HepG2 (cell line): ENCODE results near the gene INPP1. TPM values are rescaled to one million over a fixed set of nuclear protein-coding genes. Genes with fewer than 3 reads are reported as not detected.

Experiments
- CCAR2 ChIP-seq: fragments of 200-400 bp; formaldehyde crosslinking; optimal IDR thresholded peaks from 2 replicates; pipeline ENCODE3; 2018; ENCODE audit warnings: low read depth, mild to moderate bottlenecking, low read length, moderate library complexity
- CENPX ChIP-seq: sonication (generic); formaldehyde crosslinking; IDR thresholded peaks from 2 replicates; pipeline ENCODE4 v1.9.0; 2021; ENCODE audit warnings: mild to moderate bottlenecking, missing genetic modification reagents, moderate library complexity
- ELF1 ChIP-seq: sonication (generic); formaldehyde crosslinking; IDR thresholded peaks from 2 replicates; pipeline ENCODE4 v1.4.0; 2020; ENCODE audit warnings: missing genetic modification reagents
- FLYWCH1 ChIP-seq: sonication (generic); formaldehyde crosslinking; IDR thresholded peaks from 2 replicates; pipeline ENCODE4 v1.8.1; 2023; ENCODE audit warnings: mild to moderate bottlenecking, missing genetic modification reagents
- HDAC6 ChIP-seq: fragments of 200-600 bp; sonication (generic); IDR thresholded peaks from 2 replicates; pipeline ENCODE4 v1.7.0; 2017; ENCODE audit warnings: mild to moderate bottlenecking, antibody characterized with exemption, low read length, low read depth
- HOXD1 ChIP-seq: sonication (generic); formaldehyde crosslinking; IDR thresholded peaks from 2 replicates; pipeline ENCODE4 v1.5.0; 2020; ENCODE audit warnings: missing genetic modification reagents
- ISL2 ChIP-seq: sonication (generic); formaldehyde crosslinking; IDR thresholded peaks from 2 replicates; pipeline ENCODE4 v1.5.0; 2020; ENCODE audit warnings: missing genetic modification reagents
- KDM5A ChIP-seq: fragments of 200-600 bp; sonication (generic); IDR thresholded peaks from 2 replicates; pipeline ENCODE4 v1.7.0; 2018; ENCODE audit warnings: antibody characterized with exemption, mild to moderate bottlenecking, low read length, borderline replicate concordance
- MAF1 ChIP-seq: sonication (generic); formaldehyde crosslinking; IDR thresholded peaks from 2 replicates; pipeline ENCODE4 v1.5.0; 2020; ENCODE audit warnings: missing genetic modification reagents, borderline replicate concordance
- MEIS2 ChIP-seq: sonication (generic); formaldehyde crosslinking; IDR thresholded peaks from 2 replicates; pipeline ENCODE4 v1.9.0; 2021; ENCODE audit warnings: mild to moderate bottlenecking, missing genetic modification reagents
- NPAS2 ChIP-seq: sonication (generic); formaldehyde crosslinking; IDR thresholded peaks from 2 replicates; pipeline ENCODE4 v1.8.0; 2022; ENCODE audit warnings: mild to moderate bottlenecking, missing genetic modification reagents, borderline replicate concordance
- SP5 ChIP-seq: IDR thresholded peaks from 2 replicates; pipeline ENCODE4 v1.6.1; 2016; ENCODE audit warnings: low read depth, borderline replicate concordance
- YEATS2 ChIP-seq: sonication (generic); formaldehyde crosslinking; IDR thresholded peaks from 2 replicates; pipeline ENCODE4 v1.4.0; 2020; ENCODE audit warnings: missing genetic modification reagents, borderline replicate concordance
- ZFP90 ChIP-seq: sonication (generic); formaldehyde crosslinking; IDR thresholded peaks from 2 replicates; pipeline ENCODE4 v1.8.0; 2022; ENCODE audit warnings: missing genetic modification reagents, mild to moderate bottlenecking, inconsistent platforms, borderline replicate concordance
- ZNF256 ChIP-seq: sonication (generic); formaldehyde crosslinking; conservative IDR thresholded peaks from 2 replicates; pipeline ENCODE4 v1.4.0; 2020; ENCODE audit warnings: missing genetic modification reagents
- ZNF432 ChIP-seq: sonication (generic); formaldehyde crosslinking; IDR thresholded peaks from 2 replicates; pipeline ENCODE4 v1.5.0; 2020; ENCODE audit warnings: missing genetic modification reagents, mild to moderate bottlenecking, borderline replicate concordance
- ZNF44 ChIP-seq: sonication (generic); formaldehyde crosslinking; IDR thresholded peaks from 2 replicates; pipeline ENCODE4 v1.5.1; 2020; ENCODE audit warnings: mild to moderate bottlenecking, missing genetic modification reagents
- ZNF878 ChIP-seq: sonication (generic); formaldehyde crosslinking; IDR thresholded peaks from 2 replicates; pipeline ENCODE4 v1.8.1; 2023; ENCODE audit warnings: mild to moderate bottlenecking, missing genetic modification reagents, moderate library complexity
- ZSCAN25 ChIP-seq: sonication (generic); formaldehyde crosslinking; IDR thresholded peaks from 2 replicates; pipeline ENCODE4 v1.8.0; 2022; ENCODE audit warnings: mild to moderate bottlenecking, missing genetic modification reagents
- polyA plus RNA-seq, 8 experiments: library from polyadenylated mRNA; depleted of rRNA in 3 of 8; stranded (reverse) in 7 of 8; unstranded in 1 of 8; fragments of >200 nt; fragmentation: Illumina TruSeq in 4 of 8; extraction: Trizol in 4 of 8; gene quantifications; 2 replicates each; pipeline versions ENCODE4 v1.2.1 to v1.2.3, GENCODE V29; 2011 to 2016; ENCODE audit warnings: low read depth in 4 of 8, missing spikeins in 1 of 8, mixed read lengths in 1 of 8; ENCODE audit not compliant: insufficient read depth in 1 of 8
- total RNA-seq, 5 experiments: library from RNA; depleted of rRNA; stranded (reverse); fragments of >200 nt; fragmentation: Illumina TruSeq; extraction: Trizol; gene quantifications; 2 replicates each; pipeline ENCODE4 v1.2.3, GENCODE V29; 2016; ENCODE audit warnings: low read depth in 1 of 5
- TF ChIP-seq, protein P1 (sequence below), 2 experiments: sonication (generic) in 1 of 2; formaldehyde crosslinking in 1 of 2; IDR thresholded peaks; 2 replicates each; pipeline versions ENCODE4 v1.6.1 to v1.9.0; 2014 to 2022; ENCODE audit warnings: antibody characterized with exemption in 1 of 2, borderline replicate concordance in 1 of 2, inconsistent platforms in 1 of 2, low read depth in 1 of 2, missing genetic modification reagents in 1 of 2
- TF ChIP-seq, protein P2 (sequence below): sonication (generic); formaldehyde crosslinking; IDR thresholded peaks from 2 replicates; pipeline ENCODE4 v1.5.0; 2020; ENCODE audit warnings: missing genetic modification reagents
- TF ChIP-seq, protein P3 (sequence below): sonication (generic); formaldehyde crosslinking; IDR thresholded peaks from 2 replicates; pipeline ENCODE4 v1.4.0; 2020; ENCODE audit warnings: missing genetic modification reagents

INPP1 gene
- total and polyA plus RNA-seq, 2 of the 13 experiments (the other 11 are each of a cell fraction or from before 2014, with no cell fraction given): 10.0 to 13.3 TPM

GRCh38 chr2:190343536-190344275 is at the start of gene INPP1 (continued):
- TF ChIP-seq FLYWCH1 (CRISPR knock-in tag) (peak; percentile 93), ZNF878 (CRISPR knock-in tag) (0 out of 2 replicates have a peak, but pooled peaks have one; percentile 58), HOXD1 (CRISPR knock-in tag) (0 out of 2 replicates have a peak, but pooled peaks have one; percentile 12), ZFP90 (CRISPR knock-in tag) (no peak), ZNF44 (CRISPR knock-in tag) (no peak), ELF1 (CRISPR knock-in tag) (no peak; the same call in 1 of the 2 replicates), ZNF256 (CRISPR knock-in tag) (no peak), ZNF432 (CRISPR knock-in tag) (no peak), HDAC6 (no peak), CENPX (CRISPR knock-in tag) (no peak), NPAS2 (CRISPR knock-in tag) (no peak), ISL2 (CRISPR knock-in tag) (no peak; the same call in 1 of the 2 replicates), YEATS2 (peak; percentile 43; the same call in 1 of the 2 replicates), KDM5A (no peak; the same call in 1 of the 2 replicates), CCAR2 (no peak), ZSCAN25 (CRISPR knock-in tag) (peak; percentile 35; the same call in 1 of the 2 replicates), SP5 (CRISPR knock-in tag) (0 out of 2 replicates have a peak, but pooled peaks have one; percentile 20), MEIS2 (peak; percentile 32; the same call in 1 of the 2 replicates), MAF1 (CRISPR knock-in tag) (no peak)
- TF ChIP-seq, protein P1, sequence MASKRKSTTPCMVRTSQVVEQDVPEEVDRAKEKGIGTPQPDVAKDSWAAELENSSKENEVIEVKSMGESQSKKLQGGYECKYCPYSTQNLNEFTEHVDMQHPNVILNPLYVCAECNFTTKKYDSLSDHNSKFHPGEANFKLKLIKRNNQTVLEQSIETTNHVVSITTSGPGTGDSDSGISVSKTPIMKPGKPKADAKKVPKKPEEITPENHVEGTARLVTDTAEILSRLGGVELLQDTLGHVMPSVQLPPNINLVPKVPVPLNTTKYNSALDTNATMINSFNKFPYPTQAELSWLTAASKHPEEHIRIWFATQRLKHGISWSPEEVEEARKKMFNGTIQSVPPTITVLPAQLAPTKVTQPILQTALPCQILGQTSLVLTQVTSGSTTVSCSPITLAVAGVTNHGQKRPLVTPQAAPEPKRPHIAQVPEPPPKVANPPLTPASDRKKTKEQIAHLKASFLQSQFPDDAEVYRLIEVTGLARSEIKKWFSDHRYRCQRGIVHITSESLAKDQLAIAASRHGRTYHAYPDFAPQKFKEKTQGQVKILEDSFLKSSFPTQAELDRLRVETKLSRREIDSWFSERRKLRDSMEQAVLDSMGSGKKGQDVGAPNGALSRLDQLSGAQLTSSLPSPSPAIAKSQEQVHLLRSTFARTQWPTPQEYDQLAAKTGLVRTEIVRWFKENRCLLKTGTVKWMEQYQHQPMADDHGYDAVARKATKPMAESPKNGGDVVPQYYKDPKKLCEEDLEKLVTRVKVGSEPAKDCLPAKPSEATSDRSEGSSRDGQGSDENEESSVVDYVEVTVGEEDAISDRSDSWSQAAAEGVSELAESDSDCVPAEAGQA (IDR thresholded peaks at IDR 0.05; ENCODE audit: low read depth): no peak; the same call in 1 of the 2 replicates
- TF ChIP-seq, protein P1 (CRISPR knock-in tag; IDR thresholded peaks at IDR 0.05; ENCODE audit: borderline replicate concordance): no peak; the same call in 1 of the 2 replicates
- TF ChIP-seq, protein P2, sequence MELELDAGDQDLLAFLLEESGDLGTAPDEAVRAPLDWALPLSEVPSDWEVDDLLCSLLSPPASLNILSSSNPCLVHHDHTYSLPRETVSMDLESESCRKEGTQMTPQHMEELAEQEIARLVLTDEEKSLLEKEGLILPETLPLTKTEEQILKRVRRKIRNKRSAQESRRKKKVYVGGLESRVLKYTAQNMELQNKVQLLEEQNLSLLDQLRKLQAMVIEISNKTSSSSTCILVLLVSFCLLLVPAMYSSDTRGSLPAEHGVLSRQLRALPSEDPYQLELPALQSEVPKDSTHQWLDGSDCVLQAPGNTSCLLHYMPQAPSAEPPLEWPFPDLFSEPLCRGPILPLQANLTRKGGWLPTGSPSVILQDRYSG (CRISPR knock-in tag): peak; percentile 89; the same call in 1 of the 2 replicates
- TF ChIP-seq, protein P3, sequence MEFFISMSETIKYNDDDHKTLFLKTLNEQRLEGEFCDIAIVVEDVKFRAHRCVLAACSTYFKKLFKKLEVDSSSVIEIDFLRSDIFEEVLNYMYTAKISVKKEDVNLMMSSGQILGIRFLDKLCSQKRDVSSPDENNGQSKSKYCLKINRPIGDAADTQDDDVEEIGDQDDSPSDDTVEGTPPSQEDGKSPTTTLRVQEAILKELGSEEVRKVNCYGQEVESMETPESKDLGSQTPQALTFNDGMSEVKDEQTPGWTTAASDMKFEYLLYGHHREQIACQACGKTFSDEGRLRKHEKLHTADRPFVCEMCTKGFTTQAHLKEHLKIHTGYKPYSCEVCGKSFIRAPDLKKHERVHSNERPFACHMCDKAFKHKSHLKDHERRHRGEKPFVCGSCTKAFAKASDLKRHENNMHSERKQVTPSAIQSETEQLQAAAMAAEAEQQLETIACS (CRISPR knock-in tag): 0 out of 2 replicates have a peak, but pooled peaks have one; percentile 37
